GM18951 (cell line): ENCODE data around the gene SPINT3.

Experiments used
- POLR2A ChIP-seq: IDR thresholded peaks from 4 replicates; pipeline ENCODE4 v1.6.1; 2011; ENCODE audit warnings: mild to moderate bottlenecking; ENCODE audit not compliant: insufficient read length, insufficient read depth; ENCODE audit errors: extremely low read depth
- in situ Hi-C: fragments of 300-500 bp; cut with MboI; formaldehyde crosslinking; loops from one replicate; pipeline ENCODE4 v1.12.0; 2022; ENCODE audit warnings: low sequenced_read_pairs, mixed read lengths, inconsistent platforms; ENCODE audit not compliant: unreplicated experiment

SPINT3 gene

GRCh38 chr20:45515147-45515913, at the start of gene SPINT3:
Gene SPINT3 (minus strand): TSS chr20:45515622. CDS start chr20:45515608, 14 bp downstream.
- in situ Hi-C loops, result no loop called here
- no peak for TF ChIP-seq POLR2A

GRCh38 chr20:45564760-45565276, 49.4 kb upstream of the SPINT3 start:
- in situ Hi-C loops, result no loop called here

GRCh38 chr20:45555198-45555597, 39.8 kb upstream of the SPINT3 start:
- in situ Hi-C loops, result no loop called here

More at GRCh38 chr20:45564760-45565276, 49.4 kb upstream of the SPINT3 start:
- no peak for TF ChIP-seq POLR2A

GRCh38 chr20:45552456-45552855, 37.0 kb upstream of the SPINT3 start:
- in situ Hi-C loops, result no loop called here
- no peak for TF ChIP-seq POLR2A

More at GRCh38 chr20:45555198-45555597, 39.8 kb upstream of the SPINT3 start:
- TF ChIP-seq POLR2A, result no peak

- in situ Hi-C loops, result no loop called here
- TF ChIP-seq POLR2A, result no peak
Measured at GRCh38 chr20:45550765-45551164, 35.3 kb upstream of the SPINT3 start.

- no peak for TF ChIP-seq POLR2A
- in situ Hi-C loops, result no loop called here
Measured at GRCh38 chr20:45548410-45548809, 33.0 kb upstream of the SPINT3 start.

GRCh38 chr20:45547206-45547770, 31.9 kb upstream of the SPINT3 start, which contains the start of gene EPPIN:
Gene EPPIN (minus strand): TSS chr20:45547401. CDS start chr20:45547357, 44 bp downstream.
- TF ChIP-seq POLR2A, result no peak
- in situ Hi-C loops, result no loop called here

- in situ Hi-C loops, result no loop called here
- no peak for TF ChIP-seq POLR2A
Measured at GRCh38 chr20:45545754-45546453, 30.5 kb upstream of the SPINT3 start.

GRCh38 chr20:45545351-45545750, 29.9 kb upstream of the SPINT3 start:
- no peak for TF ChIP-seq POLR2A
- in situ Hi-C loops, result no loop called here

GRCh38 chr20:45539382-45539781, 24.0 kb upstream of the SPINT3 start, which contains the start of gene WFDC6:
Gene WFDC6 (minus strand): TSS chr20:45539482. CDS start chr20:45539407, 75 bp downstream.
- no peak for TF ChIP-seq POLR2A
- in situ Hi-C loops, result no loop called here

GRCh38 chr20:45538209-45538799, 22.9 kb upstream of the SPINT3 start:
- TF ChIP-seq POLR2A, result no peak
- in situ Hi-C loops, result no loop called here

GRCh38 chr20:45527294-45527693, 11.9 kb upstream of the SPINT3 start:
- no peak for TF ChIP-seq POLR2A
- in situ Hi-C loops, result no loop called here

- in situ Hi-C loops, result no loop called here
- TF ChIP-seq POLR2A, result no peak
Measured at GRCh38 chr20:45523821-45524220, 8.4 kb upstream of the SPINT3 start.
